PC-3 (cell line): ENCODE measurements around the gene SAP30L.

Experiments
- CTCF ChIP-seq: fragments of 300-600 bp; sonication (generic); conservative IDR thresholded peaks from 2 replicates; pipeline ENCODE4 v1.5.1; 2017; ENCODE audit warnings: antibody characterized with exemption, low read depth, mild to moderate bottlenecking, low read length
- EZH2 ChIP-seq: fragments of 300-600 bp; sonication (generic); IDR thresholded peaks from one replicate; pipeline ENCODE4 v1.6.1; 2017; ENCODE audit warnings: antibody characterized with exemption, mild to moderate bottlenecking, low read length; ENCODE audit not compliant: unreplicated experiment
- EZH2phosphoT487 ChIP-seq: fragments of 300-600 bp; sonication (generic); IDR thresholded peaks from 2 replicates; pipeline ENCODE4 v1.6.1; 2018; ENCODE audit warnings: mild to moderate bottlenecking, antibody characterized with exemption, low read length, borderline replicate concordance

GRCh38 chr5:154475591-154476353, 30.0 kb downstream of the SAP30L start:
- TF ChIP-seq CTCF = no peak
- TF ChIP-seq EZH2 = no peak
- no peak for TF ChIP-seq EZH2phosphoT487
